Measurements from ENCODE around the gene ENTPD3.

DNA sequence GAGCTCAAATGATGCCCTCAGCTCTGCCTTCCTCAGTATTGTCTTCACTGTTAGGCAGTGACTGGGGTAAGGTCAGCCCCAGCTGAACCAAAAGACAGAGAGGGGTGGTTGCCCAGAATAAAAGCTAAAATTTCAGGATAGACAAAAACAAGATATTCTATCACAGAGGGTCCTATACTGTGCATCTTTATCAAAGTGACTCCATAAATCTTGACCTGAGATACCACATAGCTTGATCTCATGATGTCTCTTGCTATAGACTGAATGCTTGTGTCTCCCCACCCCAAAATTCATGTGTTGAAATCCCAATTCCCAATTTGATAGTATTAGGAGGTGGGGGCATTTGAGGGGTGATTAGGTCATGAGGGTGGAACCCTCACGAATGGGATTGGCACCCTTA lies 47.1 kb upstream of the ENTPD3 start:
- TF ChIP-seq FOXA1 (IDR thresholded peaks at IDR 0.05) (no peak), SP1 (IDR thresholded peaks at IDR 0.05) (no peak), LEF1 (IDR thresholded peaks at IDR 0.05; ENCODE audit: borderline replicate concordance) (no peak), FOXM1 (IDR thresholded peaks at IDR 0.05; ENCODE audit: borderline replicate concordance) (no peak), CTBP1 (IDR thresholded peaks at IDR 0.05; ENCODE audit: borderline replicate concordance) (no peak), HDGF (IDR thresholded peaks at IDR 0.05; ENCODE audit: borderline replicate concordance) (no peak), SUZ12 (IDR thresholded peaks at IDR 0.05) (no peak)
